ENCODE results near the gene UGCG.

GRCh38 chr9:111979561-111979960, 82.9 kb downstream of the UGCG start:
- TF ChIP-seq POLR2A (IDR thresholded peaks at IDR 0.05; ENCODE audit: low read length): no peak
- TF ChIP-seq GATA1 (IDR thresholded peaks at IDR 0.05; ENCODE audit: low read depth, low read length): no peak
